ENCODE measurements around the gene QARS1.

QARS1 gene

DNA sequence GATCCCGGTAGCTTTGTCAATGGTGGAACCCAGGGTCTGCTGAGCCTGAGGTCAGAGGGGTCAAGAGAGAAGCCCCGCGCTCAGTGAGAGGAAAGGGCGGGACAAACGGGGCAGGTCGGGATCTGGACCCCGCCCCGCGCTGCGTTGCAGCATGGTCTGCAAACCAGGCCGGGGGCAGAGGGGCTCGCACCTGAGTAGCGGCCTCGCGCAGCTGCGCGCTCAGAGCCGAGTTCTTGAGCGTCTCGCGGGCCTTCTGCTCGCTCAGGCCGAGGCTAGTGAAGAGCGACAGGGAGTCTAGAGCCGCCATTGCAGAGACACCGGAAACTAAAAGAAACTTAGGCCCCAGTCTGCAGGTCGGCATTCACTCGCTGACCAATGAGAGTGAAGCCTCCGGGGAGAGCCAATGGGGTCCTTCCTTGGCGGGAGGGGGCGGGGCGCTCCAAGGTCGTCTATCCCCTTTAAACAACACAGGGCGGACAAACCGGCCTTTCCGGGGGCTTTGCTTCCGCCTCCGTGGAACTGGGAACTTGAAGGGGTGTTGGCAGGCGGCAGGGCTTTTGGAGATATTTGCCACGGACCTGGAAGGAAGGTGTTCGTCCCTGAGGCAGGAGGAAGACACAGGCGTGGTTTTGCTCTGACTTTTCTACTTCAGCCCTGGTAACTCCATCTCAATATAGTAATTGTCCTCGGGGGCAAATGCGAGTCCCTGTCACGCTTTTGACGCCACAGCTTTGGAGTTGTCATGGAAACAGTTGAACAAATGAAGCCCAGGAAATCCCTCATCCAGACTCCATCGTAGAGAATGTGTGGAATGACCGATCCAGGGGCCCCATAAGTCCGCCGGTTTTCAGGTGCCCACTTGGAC, at the start of gene QARS1:
TSS of gene QARS1 (minus strand) at position 331 of the 865 bp plus-strand sequence. CDS start at position 307, 24 bp downstream.
- DNase-seq (ENCODE audit: low read depth) = peak; percentile 78

DNA sequence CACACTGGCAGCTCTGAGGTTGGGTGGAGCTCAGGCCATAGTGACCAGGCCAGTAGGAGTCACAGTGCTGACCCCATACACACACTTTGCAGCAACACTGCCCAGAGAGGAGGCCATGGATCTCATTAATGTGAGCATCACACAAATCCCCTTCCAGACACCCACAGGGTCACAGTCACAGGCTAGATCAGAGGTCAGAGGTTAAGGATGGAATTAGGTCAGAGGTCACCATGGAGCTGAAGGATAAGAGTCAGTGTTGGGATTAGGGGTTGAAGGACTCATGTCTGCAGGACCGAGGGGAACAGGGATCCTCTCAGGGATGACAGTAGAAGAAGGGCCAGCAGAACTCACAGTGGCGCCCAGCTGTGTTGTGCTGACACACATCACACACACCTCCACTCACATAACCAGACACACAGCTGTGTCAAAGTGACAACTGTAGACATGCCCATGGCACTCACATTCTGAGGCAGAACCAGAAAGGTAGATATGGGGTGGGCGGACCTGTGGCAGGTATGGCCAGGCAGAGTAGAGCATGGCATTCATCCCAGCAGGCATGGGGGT, 48.9 kb upstream of the QARS1 start:
- no peak for DNase-seq (ENCODE audit: low read depth)

DNA sequence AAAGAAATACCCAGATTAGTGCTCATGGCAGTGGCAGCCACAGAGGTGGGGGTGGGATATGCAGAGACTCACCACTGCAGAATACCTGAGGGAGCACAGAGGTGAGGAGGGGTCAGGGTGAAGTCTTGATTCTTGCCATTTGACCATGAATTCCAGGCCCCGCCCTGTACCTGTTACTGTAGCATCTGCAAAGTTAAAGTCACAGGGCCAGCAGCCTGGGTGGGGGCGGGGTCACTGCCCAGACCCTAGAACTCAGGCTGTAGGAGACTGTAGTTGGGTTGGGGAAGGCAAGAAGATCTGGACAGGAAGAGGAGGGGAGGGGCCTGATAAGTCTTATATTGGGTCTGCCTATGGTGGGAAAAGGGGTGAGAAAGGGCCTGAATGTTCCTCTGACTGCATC, 47.1 kb upstream of the QARS1 start:
- DNase-seq (ENCODE audit: low read depth) = no peak

DNA sequence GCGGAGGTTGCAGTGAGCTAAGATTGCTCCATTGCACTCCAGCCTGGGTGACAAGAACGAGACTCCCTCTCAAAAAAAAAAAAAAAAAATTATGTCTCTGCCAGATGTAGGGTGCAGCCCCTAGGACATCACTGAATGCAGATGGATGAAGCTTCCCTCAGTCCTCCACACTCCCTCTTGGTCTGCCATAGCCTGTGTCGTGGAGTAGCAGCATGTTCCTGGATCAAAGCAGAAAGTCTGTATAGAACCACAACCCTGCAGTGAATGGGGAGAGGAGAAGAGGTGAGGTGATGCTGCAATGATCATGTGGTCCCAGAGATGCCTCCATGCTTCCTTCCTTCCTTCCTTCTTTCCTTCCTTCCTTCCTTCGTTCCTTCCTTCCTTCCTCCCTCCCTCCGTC, 43.6 kb upstream of the QARS1 start:
- DNase-seq (ENCODE audit: low read depth) = no peak

DNA sequence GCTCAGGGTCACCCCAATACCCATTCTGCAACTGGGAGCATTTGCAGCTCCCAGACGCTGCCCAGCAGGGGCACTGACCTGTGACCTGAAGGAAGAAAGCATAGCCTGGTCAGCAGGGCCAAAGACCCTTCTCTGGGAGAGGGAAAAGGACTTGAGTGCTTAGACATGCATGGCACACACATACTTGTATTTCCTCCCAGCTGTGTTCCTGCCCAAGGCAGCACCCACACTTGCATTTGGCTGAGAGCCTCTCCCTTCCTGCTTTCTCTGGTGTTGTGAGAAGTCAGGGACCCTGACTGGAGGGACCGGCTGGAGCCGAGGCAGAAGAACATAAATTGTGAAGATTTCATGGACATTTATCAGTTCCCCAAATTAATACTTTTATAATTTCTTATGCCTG, 35.5 kb upstream of the QARS1 start:
- no peak for DNase-seq (ENCODE audit: low read depth)

DNA sequence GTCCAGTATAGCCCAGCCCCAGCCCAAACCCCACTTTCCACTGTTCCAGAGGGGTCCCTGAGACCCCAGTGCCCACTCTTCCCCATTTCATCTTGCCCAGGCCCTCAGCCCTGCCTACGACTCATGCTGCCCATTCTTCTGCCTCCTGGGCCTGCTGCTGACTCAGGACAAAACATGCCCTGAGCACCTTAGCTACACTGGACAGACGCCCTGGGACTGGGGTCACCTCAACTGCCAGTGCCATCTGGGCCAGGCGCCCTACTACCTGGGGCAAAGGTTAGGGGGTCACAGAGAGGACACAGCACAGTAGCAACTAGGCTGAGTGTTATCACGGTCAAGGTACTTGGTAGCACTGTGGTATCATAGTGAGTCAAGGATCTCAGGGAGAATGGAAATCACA, 30.9 kb upstream of the QARS1 start:
- no peak for DNase-seq (ENCODE audit: low read depth)

DNA sequence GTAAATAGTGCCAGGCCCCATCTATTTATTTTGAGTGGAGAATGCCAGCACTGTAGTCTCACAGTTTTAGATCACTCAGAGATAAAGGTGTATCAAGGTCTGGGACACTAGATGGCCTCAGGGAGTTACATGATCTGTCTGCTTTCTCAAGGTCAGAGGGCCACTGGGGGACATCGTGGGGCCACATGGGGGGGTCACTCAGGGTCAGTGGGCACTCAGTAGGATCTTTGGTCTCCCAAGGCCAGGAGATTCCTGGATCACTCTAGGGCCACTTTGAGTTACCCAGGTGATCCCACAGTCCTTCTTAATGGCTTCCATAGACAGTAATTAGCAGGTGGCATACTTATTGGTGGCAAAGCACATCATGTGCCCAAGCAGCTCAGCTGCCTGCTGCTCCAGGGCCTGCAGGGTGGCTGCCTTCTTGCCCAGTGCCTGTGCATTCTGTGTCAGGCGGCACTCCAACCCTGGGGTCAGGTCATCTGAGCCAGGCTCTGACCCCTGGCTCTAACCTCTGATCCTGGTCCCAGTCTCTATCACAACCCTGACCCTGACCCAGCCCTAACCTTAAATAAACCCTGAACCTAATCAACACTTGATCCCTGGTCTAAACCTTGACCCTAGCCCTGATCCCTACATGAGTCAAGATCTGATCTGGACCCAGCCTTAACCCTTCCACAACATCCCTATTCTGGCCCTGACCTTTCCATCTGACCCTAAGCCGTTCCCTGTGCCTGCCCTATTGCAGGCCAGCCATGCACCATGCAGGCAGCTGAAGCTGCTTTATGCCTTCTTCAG, 30.1 kb upstream of the QARS1 start:
- DNase-seq (ENCODE audit: low read depth) = no peak

DNA sequence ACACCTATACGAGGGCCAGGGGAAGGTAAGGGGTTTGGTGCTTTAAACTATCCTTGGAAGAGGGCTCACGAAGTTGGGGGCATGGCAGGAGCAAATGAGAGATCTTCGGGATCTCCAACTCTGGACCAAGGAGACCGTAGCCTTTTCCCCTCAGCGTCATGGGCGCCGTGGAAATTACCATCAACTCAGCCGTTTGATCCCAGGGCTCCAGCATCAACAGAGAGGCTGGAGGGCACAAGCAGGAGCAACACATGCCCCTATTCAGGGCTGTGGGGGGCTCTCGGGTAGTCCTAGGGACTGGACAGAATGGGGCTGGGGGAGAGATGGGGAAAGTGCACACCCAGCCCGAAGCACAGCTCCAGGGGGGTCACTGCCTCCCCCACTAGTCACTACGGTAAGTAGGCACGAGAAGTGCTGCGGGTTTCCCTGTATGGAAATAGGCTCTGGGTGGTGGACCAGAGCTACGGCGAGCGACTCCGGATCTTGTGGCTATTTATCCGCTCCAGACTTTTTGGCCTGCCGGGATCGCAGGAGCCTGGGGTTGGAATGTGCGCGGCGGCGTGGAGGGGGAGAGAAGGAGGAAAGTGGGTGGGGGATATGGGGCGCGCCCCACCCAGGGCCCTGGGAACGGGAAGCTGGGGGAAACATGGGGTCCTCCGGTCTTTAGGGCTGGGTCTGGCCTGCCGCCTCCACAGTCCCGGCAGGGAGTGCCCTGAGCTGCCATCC, 28.8 kb upstream of the QARS1 start:
- no peak for DNase-seq (ENCODE audit: low read depth)

DNA sequence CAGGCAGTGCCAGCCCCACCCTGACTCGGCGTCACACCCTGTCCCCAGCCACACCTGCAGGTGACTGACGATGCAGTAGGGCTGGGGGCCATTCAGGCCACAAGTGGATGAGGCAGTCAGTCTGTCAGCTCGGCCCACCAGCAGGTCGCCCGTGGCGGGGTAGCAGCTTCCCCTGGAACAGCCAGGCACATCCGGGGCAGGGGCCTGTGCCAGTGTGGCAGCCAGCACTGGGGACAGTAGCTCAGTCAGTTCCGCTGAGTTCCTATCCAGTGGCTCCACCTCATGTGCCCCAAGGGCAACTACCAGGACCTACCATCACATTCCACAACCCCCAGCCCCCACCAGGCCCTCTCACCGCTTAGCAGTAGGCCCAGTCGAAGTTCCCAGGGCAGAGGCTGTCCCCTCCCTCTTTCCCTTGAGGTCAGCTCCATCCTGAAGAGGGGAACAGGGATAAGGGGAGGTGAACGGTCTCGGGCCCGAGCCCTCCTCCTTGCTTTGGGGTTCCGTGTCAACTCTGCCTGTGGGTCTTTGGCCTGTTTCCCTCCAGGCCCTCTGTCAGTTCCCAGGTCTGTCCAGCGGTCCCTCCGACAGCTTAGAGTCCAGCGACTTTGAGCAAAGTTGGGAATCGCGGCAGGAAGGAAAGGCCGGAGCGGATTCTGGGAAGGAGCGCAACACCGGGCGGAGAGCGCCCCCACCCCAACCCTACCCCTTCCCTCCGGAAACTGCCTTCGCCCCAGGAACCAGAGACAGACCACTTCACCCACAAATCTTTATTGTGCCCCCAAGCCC, 28.1 kb upstream of the QARS1 start, which contains the start of gene LAMB2:
TSS of gene LAMB2 (minus strand) at position 614 of the 789 bp plus-strand sequence. CDS start at position 431, 183 bp downstream.
- no peak for DNase-seq (ENCODE audit: low read depth)

DNA sequence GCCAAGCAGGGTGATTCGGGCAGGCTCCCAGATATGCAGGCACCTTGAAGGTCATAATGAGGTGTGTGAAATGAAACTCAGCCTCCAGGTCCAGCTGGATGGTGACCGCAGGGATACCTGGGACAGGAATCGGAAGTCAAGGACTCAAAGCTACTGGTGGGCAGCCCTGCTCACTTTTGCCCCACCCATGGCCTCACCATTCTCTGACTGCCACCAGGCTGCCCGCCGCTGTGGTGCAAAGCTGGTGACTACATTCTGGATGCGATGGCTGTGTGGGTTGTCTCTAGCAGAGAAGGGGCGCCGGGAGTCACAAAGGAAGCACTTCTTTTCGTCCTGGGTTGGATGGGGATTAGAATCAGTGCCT, 27.5 kb upstream of the QARS1 start:
- no peak for DNase-seq (ENCODE audit: low read depth)

DNA sequence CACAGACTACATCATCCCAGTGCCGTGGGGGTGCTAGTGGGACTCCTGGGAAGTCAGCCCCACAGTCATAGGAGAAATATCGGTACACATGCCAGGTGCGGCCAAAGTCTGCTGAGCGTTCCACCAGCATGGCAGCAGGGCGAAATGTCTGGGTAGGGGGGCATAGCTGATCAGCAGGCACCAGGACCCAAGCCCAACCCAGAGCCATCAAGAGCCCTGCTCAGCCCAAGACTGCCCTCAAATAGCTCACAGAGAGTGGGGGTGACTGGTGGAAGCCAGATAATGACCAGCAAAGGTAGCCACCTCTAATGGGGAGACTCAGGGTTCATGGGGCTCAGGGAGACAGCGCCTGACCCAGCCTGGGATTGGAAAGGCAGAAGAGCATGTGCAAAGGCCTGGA, 27.0 kb upstream of the QARS1 start:
- DNase-seq (ENCODE audit: low read depth) = no peak

DNA sequence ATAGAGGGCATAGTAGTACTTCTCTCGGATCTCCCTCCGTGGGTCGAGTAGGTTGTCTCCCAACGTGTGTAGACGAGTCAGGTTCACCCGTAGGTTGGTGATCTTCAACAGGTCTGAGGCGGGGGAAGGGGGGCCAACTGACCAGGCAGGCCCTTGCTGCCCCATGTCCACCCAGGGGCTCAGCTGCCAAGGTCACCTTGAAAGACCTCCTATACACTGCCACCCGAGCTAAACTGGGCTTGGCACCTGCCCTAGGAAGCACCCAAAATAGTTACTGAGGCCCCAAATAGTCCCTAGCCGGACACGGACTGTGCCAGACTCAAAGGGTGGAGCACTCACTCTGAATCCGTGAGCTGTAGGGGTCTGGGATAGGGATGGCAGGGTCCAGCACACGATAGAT, 26.5 kb upstream of the QARS1 start:
- no peak for DNase-seq (ENCODE audit: low read depth)

DNA sequence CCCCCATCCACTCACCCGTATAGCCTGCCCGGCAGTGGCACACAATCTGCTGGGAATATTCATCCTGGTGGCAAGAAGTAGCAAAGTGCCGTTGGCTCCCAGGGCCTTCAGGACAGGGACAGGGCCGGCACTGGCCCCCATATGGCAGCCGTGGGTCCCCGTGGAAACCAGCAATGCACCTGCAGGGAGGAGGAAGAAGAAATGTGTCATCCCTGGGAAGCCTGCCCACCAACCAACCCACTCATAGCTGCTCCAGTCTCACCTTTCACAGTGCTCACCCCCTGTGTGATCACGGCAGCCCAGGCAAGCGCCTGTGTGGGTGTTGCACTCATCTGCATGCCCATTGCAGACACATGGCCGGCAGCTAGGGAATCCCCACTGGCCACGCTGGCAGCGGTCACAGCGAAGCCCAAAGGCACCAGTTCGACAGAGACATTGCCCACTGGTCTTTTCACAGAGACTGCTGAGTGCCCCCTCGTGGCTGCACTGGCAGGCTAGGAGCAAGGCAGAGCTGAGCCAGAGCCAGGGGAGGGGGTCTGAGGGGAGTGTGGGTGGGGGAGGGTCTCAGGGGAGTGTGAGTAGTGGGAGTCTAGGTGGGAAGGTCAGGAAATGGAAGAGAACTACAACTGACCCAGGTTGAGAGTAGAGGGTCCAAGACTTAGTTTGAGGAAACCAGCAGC, 20.6 kb upstream of the QARS1 start:
- DNase-seq (ENCODE audit: low read depth) = no peak

DNA sequence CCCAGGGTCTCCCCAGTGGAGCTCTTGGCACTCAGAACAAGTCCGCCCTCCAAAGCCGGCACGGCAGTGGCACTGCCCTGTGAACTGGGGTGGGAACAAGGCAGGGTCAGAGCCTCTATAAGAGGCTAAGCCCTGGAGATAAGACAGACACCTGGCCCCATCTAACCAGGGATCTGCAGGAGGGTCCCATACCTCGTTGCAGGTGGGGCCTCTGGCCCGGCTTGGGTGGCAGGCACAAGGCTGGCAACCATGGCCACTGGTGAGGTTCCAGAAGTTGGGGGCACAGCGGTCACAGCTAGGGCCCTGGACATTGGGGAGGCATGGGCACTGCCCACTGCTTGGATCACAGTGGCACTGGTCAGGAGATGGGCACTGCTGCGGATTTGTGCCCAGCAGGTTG, 19.6 kb upstream of the QARS1 start:
- DNase-seq (ENCODE audit: low read depth) = no peak

DNA sequence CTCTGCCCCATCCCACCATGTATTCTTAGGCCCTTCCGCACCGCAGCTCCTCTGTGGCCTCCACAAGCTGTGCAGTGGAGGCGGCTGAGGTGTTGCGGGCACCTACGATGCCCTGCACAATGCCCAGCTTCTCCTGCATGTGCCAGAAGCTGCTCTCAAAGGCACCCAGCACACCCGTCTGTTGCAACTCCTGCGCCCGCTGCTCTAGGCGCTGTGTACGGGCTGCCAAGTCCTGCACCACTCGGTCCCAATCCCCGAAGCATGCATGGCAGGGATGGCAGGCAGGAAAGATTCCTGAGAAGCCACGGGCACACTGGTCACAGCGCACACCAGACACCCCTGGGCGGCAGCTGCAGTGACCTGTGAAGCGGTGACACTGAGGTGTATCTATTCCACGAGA, 19.1 kb upstream of the QARS1 start:
- no peak for DNase-seq (ENCODE audit: low read depth)

DNA sequence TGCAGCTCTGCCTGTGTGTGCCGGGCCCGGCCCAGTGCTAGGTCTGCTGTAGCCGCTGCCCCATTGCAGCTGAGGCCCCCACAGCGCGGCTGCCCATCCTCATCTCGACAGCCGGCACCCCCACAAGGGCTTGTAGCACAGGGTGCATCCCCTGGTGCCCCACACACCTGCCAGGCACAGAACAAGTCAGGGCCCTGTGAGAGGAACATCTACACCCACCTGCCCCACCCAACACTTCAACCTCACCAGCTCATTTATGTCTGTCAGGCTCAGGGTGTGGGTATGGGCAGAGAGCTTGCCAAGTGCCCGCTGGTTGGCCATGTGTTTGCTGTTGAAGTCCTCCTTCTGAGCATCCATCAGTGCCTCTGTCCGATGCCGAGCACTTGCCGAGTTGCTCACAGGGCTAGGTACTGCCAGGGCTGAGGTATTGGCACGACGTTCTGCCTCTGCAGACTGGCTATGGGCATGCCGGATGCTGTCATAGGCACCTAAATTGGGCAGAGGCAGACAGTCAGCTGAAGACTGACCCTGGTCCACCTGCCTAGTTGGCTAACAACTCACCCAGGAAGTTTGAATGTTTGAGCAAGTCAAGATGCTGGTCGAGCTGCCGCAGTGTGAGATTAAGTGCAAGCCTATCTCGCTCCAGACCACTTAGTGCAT, 18.5 kb upstream of the QARS1 start:
- DNase-seq (ENCODE audit: low read depth) = no peak

DNA sequence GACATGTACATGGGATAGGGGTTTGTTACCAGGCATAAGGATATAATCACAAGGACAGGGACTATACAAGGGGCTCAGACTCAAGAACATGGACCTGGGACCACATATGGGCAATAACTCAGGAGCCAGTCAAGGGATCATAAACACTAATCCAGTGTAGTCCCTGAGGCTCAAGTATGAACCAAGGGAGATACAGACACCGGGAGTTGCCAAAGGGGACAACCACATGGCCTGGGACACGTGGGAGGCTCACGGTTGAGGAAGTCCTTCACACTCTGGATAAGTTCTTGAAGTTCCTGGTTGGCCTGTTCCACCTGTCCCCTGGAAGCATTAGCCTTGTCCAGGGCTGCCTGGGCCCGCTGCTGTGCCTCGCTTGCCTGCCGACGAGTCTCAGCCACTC, 17.9 kb upstream of the QARS1 start:
- no peak for DNase-seq (ENCODE audit: low read depth)

DNA sequence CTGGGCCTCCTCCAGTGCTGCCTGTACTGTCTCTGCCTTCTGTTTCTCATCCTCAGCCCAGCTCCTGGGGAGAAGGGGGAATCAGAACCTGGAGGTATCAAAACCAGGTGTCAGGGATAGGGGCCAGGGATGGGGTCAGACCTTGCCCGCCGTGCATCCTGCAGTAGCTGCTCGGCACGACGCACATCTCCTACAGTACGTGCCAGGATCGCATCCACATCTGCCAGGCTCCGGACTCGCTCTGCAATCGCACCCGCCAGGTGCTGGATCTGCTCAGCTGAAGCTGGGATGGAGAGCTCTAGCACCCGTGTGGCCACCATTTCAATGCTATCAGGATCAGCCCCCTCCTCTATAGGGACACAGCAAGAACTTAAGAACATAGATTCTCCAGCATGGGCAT, 17.5 kb upstream of the QARS1 start:
- DNase-seq (ENCODE audit: low read depth) = no peak

DNA sequence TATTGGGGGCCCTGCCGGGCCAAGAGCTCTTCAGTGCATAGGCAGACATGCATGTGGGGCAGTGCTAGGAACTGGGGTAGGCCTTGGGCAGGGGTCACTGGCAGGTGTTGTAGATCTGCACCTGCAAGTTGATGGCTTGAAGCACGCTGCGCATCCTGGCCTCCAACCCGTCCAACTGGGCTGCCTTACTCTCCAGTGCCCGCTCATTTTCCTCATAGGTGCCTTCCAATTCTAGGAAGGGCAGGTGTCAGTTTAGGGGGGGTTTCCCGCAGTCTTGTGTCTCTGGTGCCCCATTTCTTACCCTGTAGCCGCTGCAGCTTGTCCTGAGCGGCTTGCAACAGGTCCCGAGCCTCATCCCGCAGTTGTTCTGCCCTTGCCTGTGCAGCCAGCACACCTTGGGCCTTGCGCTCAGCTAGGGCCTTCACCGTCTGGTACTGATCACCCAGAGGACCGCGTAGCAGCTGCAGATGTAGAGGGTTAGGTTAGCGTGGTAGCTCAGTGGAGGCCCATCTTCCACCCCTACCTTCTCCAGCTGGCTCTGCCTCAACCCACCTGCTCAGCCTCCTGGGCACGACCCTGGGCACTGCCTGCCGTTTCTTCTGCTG, 16.7 kb upstream of the QARS1 start:
- no peak for DNase-seq (ENCODE audit: low read depth)

All from activated T-helper 1 cell treated with Interleukin-2 at 50 U/mL for 16 hours (primary cell).